ENCODE data around the gene EME2. TPM values are rescaled to one million over a fixed set of nuclear protein-coding genes. Genes with fewer than 3 reads are reported as not detected.
A peak's percentile ranks its signal among the peaks of the same experiment; 100 is the strongest.

The EME2 gene
- total RNA-seq, 1 donor from 2014 or later: 41.5 TPM

DNA sequence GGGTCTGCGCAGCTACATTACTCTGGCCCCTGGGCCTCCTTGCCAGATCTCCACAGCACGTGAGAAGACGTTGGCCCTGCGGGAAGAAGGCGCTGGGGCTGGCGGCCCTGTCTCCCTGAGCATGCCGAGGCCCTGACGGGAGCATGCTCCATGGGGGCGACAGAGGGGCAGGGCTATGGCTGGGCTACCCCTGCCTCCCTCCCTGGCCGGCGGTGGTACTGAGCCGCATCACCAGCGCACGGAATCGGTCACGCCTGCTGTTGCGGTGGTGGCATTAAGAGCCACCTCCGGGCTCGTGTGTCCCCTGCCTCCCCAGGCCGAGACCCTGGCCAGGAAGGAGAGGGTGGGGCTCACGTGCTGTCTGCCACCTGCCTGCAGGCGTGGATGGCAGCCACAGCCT, 38.5 kb upstream of the EME2 start:
- H3K36me3 Mint-ChIP-seq: peaks cover 2% of the 10 kb centered on the region
- H3K4me1 Mint-ChIP-seq: no peaks in the 10 kb centered on the region
- H3K27ac Mint-ChIP-seq: no peak overlapping the region

DNA sequence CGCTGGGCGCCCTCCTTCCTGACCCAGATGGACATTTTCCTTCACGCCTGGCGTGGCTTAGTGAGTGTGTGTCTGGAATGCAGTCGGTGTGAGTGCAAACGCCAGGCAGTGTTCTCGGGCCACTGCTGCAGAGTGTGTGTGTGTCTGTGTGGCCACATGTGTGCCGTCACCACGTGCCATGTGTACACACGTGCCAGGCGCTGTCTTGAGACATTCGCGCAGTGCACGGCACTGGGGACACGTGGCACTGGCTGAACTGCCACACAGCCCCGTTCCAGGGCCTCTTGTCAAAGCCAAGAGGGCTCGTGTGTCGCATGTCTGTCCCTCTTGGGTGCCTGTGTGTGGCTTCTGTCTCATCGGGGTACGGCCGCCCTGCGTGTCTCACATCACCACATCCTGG, 37.8 kb upstream of the EME2 start:
- Mint-ChIP-seq H3K27ac (peak overlapping the region; percentile 9), H3K36me3 (no peaks in the 10 kb centered on the region), H3K9me3 (no peaks in the 10 kb centered on the region), H3K27me3 (ENCODE audit: low read depth) (no peaks in the 10 kb centered on the region), H3K4me3 (no peak overlapping the region), H3K4me1 (no peaks in the 10 kb centered on the region)
- no peak for DNase-seq (ENCODE audit: low spot score in 2 of 2, unreplicated experiment in 2 of 2)
- TF ChIP-seq, protein P1, sequence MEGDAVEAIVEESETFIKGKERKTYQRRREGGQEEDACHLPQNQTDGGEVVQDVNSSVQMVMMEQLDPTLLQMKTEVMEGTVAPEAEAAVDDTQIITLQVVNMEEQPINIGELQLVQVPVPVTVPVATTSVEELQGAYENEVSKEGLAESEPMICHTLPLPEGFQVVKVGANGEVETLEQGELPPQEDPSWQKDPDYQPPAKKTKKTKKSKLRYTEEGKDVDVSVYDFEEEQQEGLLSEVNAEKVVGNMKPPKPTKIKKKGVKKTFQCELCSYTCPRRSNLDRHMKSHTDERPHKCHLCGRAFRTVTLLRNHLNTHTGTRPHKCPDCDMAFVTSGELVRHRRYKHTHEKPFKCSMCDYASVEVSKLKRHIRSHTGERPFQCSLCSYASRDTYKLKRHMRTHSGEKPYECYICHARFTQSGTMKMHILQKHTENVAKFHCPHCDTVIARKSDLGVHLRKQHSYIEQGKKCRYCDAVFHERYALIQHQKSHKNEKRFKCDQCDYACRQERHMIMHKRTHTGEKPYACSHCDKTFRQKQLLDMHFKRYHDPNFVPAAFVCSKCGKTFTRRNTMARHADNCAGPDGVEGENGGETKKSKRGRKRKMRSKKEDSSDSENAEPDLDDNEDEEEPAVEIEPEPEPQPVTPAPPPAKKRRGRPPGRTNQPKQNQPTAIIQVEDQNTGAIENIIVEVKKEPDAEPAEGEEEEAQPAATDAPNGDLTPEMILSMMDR (IDR thresholded peaks at IDR 0.05; ENCODE audit: unreplicated experiment): no peak

More for the DNA sequence above, 38.5 kb upstream of the EME2 start:
- TF ChIP-seq, protein P1 (IDR thresholded peaks at IDR 0.05; ENCODE audit: unreplicated experiment): no peak
- DNase-seq (ENCODE audit: low spot score in 2 of 2, unreplicated experiment in 2 of 2): no peak
- H3K4me3 Mint-ChIP-seq: no peak overlapping the region
- H3K9me3 Mint-ChIP-seq: no peaks in the 10 kb centered on the region
- no peaks in the 10 kb centered on the region for H3K27me3 Mint-ChIP-seq (ENCODE audit: low read depth)

DNA sequence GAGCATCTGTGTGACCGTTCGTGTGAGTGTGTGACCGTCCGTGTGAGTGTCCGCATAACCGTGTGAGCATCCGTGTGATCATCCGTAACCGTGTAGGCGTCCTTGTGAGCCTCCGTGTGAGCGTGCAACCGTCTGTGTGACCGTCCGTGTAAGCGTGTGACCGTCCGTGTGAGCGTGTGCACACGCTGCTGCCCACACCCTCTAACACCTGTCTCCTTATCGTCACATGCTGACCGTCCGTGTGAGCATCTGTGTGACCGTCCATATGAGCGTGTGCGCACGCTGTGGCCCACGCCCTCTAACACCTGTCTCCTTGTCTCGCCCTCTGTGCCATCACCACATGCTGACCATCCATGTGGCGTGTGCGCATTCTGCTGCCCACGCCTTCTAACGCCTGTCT, 32.4 kb upstream of the EME2 start:
- H3K4me3 Mint-ChIP-seq: no peak overlapping the region
- no peak for DNase-seq (ENCODE audit: low spot score in 2 of 2, unreplicated experiment in 2 of 2)
- H3K9me3 Mint-ChIP-seq: no peaks in the 10 kb centered on the region
- no peaks in the 10 kb centered on the region for H3K27me3 Mint-ChIP-seq (ENCODE audit: low read depth)
- no peak overlapping the region for H3K27ac Mint-ChIP-seq
- H3K4me1 Mint-ChIP-seq: peaks cover 3% of the 10 kb centered on the region
- TF ChIP-seq, protein P1 (IDR thresholded peaks at IDR 0.05; ENCODE audit: unreplicated experiment): no peak
- H3K36me3 Mint-ChIP-seq: peaks cover 4% of the 10 kb centered on the region

DNA sequence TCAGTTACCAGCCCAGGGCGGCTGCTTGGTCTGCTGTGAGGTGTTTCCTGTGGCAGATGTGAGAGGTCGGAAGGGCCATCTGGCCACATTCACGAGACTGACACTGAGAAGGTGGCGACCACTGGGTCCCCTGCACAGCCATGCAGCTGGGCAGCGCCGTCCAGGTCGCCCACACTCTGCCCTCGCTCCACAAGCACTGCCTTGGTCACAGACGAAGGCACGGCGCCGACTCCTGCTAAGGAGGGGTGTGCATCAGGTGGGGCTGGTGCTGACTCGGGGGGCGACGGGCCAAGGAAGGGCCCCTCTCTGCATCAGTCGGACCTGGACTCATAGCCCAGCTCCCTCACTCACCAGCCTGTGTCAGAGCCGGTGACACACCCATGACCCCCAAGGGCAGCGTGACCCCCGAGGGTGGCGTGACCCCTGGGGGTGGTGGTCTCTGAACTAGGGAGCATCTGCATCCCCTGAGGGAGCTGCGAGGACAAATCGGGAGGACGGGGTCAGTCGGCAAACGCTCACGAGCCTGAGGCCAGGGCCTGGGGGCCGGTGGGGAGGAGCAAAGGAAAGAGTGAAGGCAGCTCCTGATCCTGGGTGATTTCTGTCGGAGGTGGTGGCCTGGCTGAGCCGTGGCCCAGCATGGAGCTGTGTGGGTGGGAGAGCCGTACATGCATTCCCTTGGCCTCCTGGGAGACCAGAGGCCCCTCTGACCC, 31.7 kb upstream of the EME2 start:
- Mint-ChIP-seq H3K4me1 (peaks cover 10% of the 10 kb centered on the region), H3K27ac (no peak overlapping the region), H3K27me3 (ENCODE audit: low read depth) (no peaks in the 10 kb centered on the region), H3K36me3 (peaks cover 4% of the 10 kb centered on the region), H3K4me3 (no peak overlapping the region), H3K9me3 (no peaks in the 10 kb centered on the region)
- DNase-seq (ENCODE audit: low spot score in 2 of 2, unreplicated experiment in 2 of 2): no peak
- TF ChIP-seq, protein P1 (IDR thresholded peaks at IDR 0.05; ENCODE audit: unreplicated experiment): no peak

DNA sequence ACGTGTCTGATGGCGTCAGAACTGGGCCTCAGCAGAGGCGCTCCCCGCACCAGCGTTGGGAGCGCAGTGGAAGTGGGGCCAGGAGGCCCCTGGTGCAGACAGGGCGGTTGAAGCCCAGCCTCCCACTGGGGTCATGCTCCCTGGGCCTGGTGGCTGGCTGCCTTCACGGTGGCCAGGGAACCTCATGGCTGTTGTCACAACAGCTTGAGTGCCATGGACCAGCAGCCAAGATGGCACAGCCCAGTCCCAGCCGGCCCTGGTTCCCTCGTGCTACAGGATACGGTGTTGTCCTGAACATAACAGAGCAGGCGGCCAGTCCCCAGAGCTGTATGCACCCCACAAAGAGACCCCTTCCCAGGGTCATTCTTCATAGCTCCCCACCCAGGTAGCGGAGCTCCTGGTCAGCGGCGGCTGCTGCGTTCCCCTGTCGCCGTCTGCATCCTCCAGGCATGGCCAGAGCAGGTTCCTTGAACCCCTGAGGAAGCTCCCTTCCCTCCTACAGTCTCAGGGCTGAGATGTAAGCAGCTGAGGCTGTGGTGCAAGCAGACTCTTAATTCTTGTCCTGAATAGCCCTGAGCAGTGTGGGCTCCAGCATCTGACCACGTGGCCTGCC, 31.0 kb upstream of the EME2 start:
- H3K36me3 Mint-ChIP-seq: peaks cover 4% of the 10 kb centered on the region
- H3K4me3 Mint-ChIP-seq: no peak overlapping the region
- peaks cover 12% of the 10 kb centered on the region for H3K4me1 Mint-ChIP-seq
- TF ChIP-seq, protein P1 (IDR thresholded peaks at IDR 0.05; ENCODE audit: unreplicated experiment): no peak
- H3K9me3 Mint-ChIP-seq: no peaks in the 10 kb centered on the region
- no peaks in the 10 kb centered on the region for H3K27me3 Mint-ChIP-seq (ENCODE audit: low read depth)
- DNase-seq (ENCODE audit: low spot score in 2 of 2, unreplicated experiment in 2 of 2): no peak
- H3K27ac Mint-ChIP-seq: no peak overlapping the region

All from mesothelial cell of epicardium (in vitro differentiated cells).